NCI-H748 treated with DMSO at 0.1 percent for 48 hours (cell line): ENCODE results near the gene IRS2.
A peak's percentile ranks its signal among the peaks of the same experiment; 100 is the strongest.
"Not testable (repeated sequence)": the region's sequence is repeated elsewhere in the genome, so short reads cannot be mapped to it uniquely, and the experiment has no call there.

Experiments used
- DNase-seq: peaks from one replicate; lab custom pipeline; 2025; lab: John Stamatoyannopoulos, UW

IRS2 gene

GRCh38 chr13:109733550-109733949 is 52.8 kb downstream of the IRS2 start:
- DNase-seq = no peak

GRCh38 chr13:109732470-109733170 is 53.8 kb downstream of the IRS2 start:
- DNase-seq = not testable (repeated sequence)

- DNase-seq = no peak
Observed at GRCh38 chr13:109730812-109731335, 55.5 kb downstream of the IRS2 start.

- DNase-seq = no peak
Observed at GRCh38 chr13:109728791-109729731, 57.3 kb downstream of the IRS2 start.

- DNase-seq = no peak
Observed at GRCh38 chr13:109728061-109728460, 58.3 kb downstream of the IRS2 start.

- no peak for DNase-seq
Observed at GRCh38 chr13:109727251-109727650, 59.1 kb downstream of the IRS2 start.

- no peak for DNase-seq
Observed at GRCh38 chr13:109725995-109726637, 60.3 kb downstream of the IRS2 start.

- no peak for DNase-seq
Observed at GRCh38 chr13:109725297-109725696, 61.1 kb downstream of the IRS2 start.

- no peak for DNase-seq
Observed at GRCh38 chr13:109724603-109725002, 61.8 kb downstream of the IRS2 start.

- no peak for DNase-seq
Observed at GRCh38 chr13:109723046-109723445, 63.3 kb downstream of the IRS2 start.

- no peak for DNase-seq
Observed at GRCh38 chr13:109722068-109722467, 64.3 kb downstream of the IRS2 start.

- DNase-seq = peak; percentile 88
Observed at GRCh38 chr13:109720758-109721184, 65.6 kb downstream of the IRS2 start.

GRCh38 chr13:109719962-109720646 is 66.3 kb downstream of the IRS2 start:
- DNase-seq = no peak

GRCh38 chr13:109718726-109719125 is 67.7 kb downstream of the IRS2 start:
- no peak for DNase-seq

GRCh38 chr13:109717686-109718085 is 68.7 kb downstream of the IRS2 start:
- DNase-seq = no peak

- DNase-seq = no peak
Observed at GRCh38 chr13:109715902-109716301, 70.5 kb downstream of the IRS2 start.

GRCh38 chr13:109713681-109714080 is 72.7 kb downstream of the IRS2 start:
- DNase-seq = no peak

- DNase-seq = no peak
Observed at GRCh38 chr13:109712124-109712722, 74.2 kb downstream of the IRS2 start.

GRCh38 chr13:109707742-109708617 is 78.4 kb downstream of the IRS2 start:
- no peak for DNase-seq

GRCh38 chr13:109707044-109707741 is 79.2 kb downstream of the IRS2 start:
- no peak for DNase-seq
